Right lobe of liver (tissue), 6 donors: ENCODE results near the gene TFF3. TPM values are rescaled to one million over a fixed set of nuclear protein-coding genes. Genes with fewer than 3 reads are reported as not detected.
A peak's percentile ranks its signal among the peaks of the same experiment; 100 is the strongest.

ENCODE experiments used
- ATAC-seq, 4 donors: fragments of 200-7000 bp; cut with Tn5 transposase; one replicate each; pipeline ENCODE4 v1.9.1; 2020; ENCODE audit warnings: mild to moderate bottlenecking in 4 of 4, moderate library complexity in 4 of 4
- DNase-seq, 3 donors: peaks; one replicate each; pipeline ENCODE4 v3.0.0-alpha.2; 2020
- H3K27ac ChIP-seq, 3 donors: fragments of 200-600 bp; one replicate each; pipeline ENCODE4 v1.8.0; 2022
- H3K27me3 ChIP-seq, 2 donors: fragments of 200-600 bp; one replicate each; pipeline ENCODE4 v1.8.0; 2022
- H3K36me3 ChIP-seq, 4 donors: fragments of 200-600 bp; sonication (generic) in 1 of 4; one replicate each; pipeline versions ENCODE4 v1.5.1 to v1.8.0; 2017 to 2022; ENCODE audit warnings: control low read depth in 1 of 4
- H3K4me1 ChIP-seq, 4 donors: fragments of 200-600 bp; sonication (generic) in 1 of 4; one replicate each; pipeline versions ENCODE4 v1.5.1 to v1.8.0; 2017 to 2022; ENCODE audit warnings: control low read depth in 1 of 4
- H3K4me3 ChIP-seq, 3 donors: fragments of 200-600 bp; one replicate each; pipeline ENCODE4 v1.8.0; 2022
- H3K9me3 ChIP-seq, 4 donors: fragments of 200-600 bp; sonication (generic) in 1 of 4; one replicate each; pipeline versions ENCODE4 v1.5.1 to v1.8.0; 2017 to 2022; ENCODE audit warnings: control low read depth in 1 of 4
- POLR2A ChIP-seq: fragments of 450-650 bp; IDR thresholded peaks from one replicate; pipeline ENCODE4 v1.6.1; 2017; ENCODE audit warnings: antibody characterized with exemption, mild to moderate bottlenecking
- WGBS: methylation state at CpG from one replicate; pipeline ENCODE4 v1.1.6; 2018; ENCODE audit warnings: low coverage, low lambda C conversion rate; ENCODE audit not compliant: insufficient coverage; ENCODE audit errors: missing lambda C conversion rate; 5-methylcytosine and 5-hydroxymethylcytosine counted together
- intact Hi-C, 2 donors: fragments of 100-400 bp; cut with DNase I; formaldehyde crosslinking; loops; one replicate each; pipeline versions ENCODE4 v1.11.2 to v1.14.1; 2022
- total RNA-seq, 6 experiments: library from RNA; depleted of rRNA in 2 of 6; stranded (reverse); fragments of >200 nt in 2 of 6; fragmentation: NEBNext Ultra II Directional in 3 of 6; extraction: Animal tissue kit (Norgen Biotek cat#: 25700) in 3 of 6; gene quantifications; one replicate each; pipeline versions ENCODE4 v1.1.0 to v1.2.4, GENCODE V29; 2016 to 2023
- TF ChIP-seq, protein P1 (sequence below), 4 donors: fragments of 200-600 bp in 3 of 4; fragments of 450-650 bp in 1 of 4; IDR thresholded peaks; one replicate each; pipeline versions ENCODE4 v1.5.1 to v1.8.0; 2016 to 2022; ENCODE audit warnings: antibody characterized with exemption in 4 of 4, mild to moderate bottlenecking in 2 of 4
- donor health status: DM: no; HTN: yes; CAD: no.
- donor health status: DM: no; HTN: no; CAD: no.
- donor health status: DM: no; HTN: no; CAD: no.
- donor health status: DM: no; HTN: yes; CAD: no.
- donor health status: DM: no; HTN: yes; CAD: no.

Gene TFF3
- total RNA-seq, 6 experiments from 2014 or later = 0.88 to 6.8 (median 2.5) TPM

DNA sequence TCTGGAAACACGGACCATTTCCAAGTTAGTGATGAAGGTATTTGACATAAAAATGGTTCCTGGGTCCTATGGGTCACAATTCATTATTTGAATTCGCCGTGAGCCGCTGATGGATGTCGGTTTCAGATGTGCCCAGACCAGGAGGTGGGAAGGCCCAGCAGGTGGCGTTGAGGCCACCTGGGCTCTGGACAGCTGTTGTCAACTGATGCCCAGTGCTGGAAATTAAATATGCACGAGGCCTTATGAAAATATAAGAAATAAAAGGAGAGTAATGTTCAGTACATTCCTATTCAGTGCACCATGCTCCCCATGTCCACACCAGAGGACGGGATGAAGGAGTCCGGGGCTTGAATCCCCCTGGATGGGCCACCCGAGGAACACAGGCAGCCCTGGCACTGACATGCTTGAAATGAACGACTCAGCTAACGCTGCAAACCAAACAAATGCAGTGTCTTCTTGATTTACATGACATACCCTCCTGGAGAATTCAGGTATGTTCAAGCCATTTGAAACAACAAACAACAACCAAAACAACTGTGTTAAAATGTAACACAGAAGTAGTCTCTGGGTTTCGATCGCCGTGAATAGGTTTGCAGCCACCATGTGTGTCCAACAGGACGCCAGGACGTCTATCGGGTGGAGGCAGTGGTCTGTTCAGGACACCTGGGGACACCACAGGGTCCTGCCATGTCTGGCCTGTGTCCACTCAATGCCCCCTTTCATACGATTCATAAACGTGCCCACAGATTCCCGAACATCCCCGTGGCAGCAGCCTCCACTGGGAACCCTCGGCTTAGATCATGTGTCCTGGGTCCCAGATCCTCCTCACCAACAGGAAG is 6.1 kb downstream of the TFF3 start:
- Histone ChIP-seq H3K4me1 (no peaks in the 10 kb centered on the region), H3K9me3 (no peaks in the 10 kb centered on the region), H3K36me3 (no peaks in the 10 kb centered on the region), H3K27me3 (peaks cover 0 to 9% of the 10 kb centered on the region in 2 donors), H3K27ac (no peak overlapping the region), H3K4me3 (no peak overlapping the region)
- ATAC-seq = no peak
- TF ChIP-seq, protein P1, sequence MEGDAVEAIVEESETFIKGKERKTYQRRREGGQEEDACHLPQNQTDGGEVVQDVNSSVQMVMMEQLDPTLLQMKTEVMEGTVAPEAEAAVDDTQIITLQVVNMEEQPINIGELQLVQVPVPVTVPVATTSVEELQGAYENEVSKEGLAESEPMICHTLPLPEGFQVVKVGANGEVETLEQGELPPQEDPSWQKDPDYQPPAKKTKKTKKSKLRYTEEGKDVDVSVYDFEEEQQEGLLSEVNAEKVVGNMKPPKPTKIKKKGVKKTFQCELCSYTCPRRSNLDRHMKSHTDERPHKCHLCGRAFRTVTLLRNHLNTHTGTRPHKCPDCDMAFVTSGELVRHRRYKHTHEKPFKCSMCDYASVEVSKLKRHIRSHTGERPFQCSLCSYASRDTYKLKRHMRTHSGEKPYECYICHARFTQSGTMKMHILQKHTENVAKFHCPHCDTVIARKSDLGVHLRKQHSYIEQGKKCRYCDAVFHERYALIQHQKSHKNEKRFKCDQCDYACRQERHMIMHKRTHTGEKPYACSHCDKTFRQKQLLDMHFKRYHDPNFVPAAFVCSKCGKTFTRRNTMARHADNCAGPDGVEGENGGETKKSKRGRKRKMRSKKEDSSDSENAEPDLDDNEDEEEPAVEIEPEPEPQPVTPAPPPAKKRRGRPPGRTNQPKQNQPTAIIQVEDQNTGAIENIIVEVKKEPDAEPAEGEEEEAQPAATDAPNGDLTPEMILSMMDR (IDR thresholded peaks at IDR 0.05) = peak in 1 of 4 donors; percentile 8
- TF ChIP-seq POLR2A = no peak
- intact Hi-C loops = no loop called here
- WGBS = 45% methylated on average over 14 of the region's 23 CpGs
- no peak for DNase-seq

DNA sequence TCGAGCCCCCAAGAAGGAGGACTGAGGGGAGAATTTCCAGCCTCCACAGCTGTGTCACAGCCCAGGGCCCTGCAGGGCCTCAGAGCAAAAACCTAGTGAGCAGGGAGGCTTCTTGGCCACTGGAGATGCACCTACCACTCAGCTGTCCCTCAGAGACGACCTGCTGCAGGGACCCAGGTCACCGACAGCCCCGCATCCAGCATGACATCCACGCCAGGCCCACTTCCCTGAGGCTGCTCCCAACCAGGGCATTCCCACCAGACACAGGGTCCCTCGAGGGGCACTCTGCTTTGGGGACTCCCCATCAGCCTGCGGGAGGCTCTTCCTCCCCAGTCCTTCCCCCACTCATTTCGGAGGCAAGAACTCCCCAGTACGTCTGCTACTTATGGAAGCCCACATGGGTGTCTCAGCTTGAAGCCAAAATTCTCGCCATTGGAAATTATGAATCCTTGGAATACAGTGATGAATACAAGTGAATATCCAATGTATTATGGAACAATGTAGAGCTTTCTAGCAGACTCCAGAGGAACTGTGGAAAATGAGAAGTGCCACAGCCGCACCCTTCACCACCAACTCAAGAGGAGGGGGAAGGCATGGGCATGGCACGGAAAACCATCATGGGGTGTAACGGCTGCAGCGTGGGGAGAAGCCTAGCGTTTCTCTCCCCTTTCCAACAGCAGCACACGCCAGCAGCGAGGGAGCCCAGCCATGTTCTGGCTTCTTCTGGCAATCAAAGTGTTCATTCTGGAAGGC is 6.9 kb downstream of the TFF3 start:
- DNase-seq = no peak

DNA sequence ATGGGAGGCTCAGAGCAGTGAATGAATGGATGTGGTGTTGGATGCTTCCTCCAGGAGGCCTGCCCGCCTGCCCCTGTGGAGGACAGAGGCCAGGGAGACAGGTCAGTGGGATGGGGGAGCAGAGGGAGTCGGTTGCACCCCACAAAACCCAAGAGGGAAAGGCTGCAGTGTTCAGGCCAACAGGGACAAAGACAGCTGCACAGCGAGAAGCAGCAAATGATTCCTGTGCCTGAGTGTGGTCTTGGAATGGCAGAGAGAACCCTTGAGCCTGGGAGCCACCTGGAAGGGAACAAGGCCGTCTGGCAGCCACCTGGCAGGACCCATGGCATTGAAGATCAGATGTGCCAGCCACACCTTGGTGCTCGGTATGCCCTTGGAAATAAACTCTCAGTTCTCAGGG is 8.1 kb downstream of the TFF3 start:
- TF ChIP-seq, protein P1 (IDR thresholded peaks at IDR 0.05) = no peak
- TF ChIP-seq POLR2A = no peak
- intact Hi-C loops = no loop called here
- H3K27ac ChIP-seq = no peak overlapping the region
- no peaks in the 10 kb centered on the region for H3K36me3 ChIP-seq
- no peaks in the 10 kb centered on the region for H3K9me3 ChIP-seq
- H3K4me3 ChIP-seq = no peak overlapping the region
- no CpG with 5 or more reads among the region's 5 CpGs for WGBS
- ATAC-seq (no peak), DNase-seq (no peak)
- no peaks in the 10 kb centered on the region for H3K4me1 ChIP-seq
- H3K27me3 ChIP-seq = peaks cover 0 to 9% of the 10 kb centered on the region in 2 donors

More for the DNA sequence above, 6.9 kb downstream of the TFF3 start:
- ATAC-seq = no peak
- H3K4me1 ChIP-seq = no peaks in the 10 kb centered on the region
- H3K36me3 ChIP-seq = no peaks in the 10 kb centered on the region
- TF ChIP-seq POLR2A = no peak
- TF ChIP-seq, protein P1 (IDR thresholded peaks at IDR 0.05) = no peak
- intact Hi-C loops = no loop called here
- 45% methylated on average over 9 of the region's 17 CpGs for WGBS
- no peak overlapping the region for H3K27ac ChIP-seq
- no peak overlapping the region for H3K4me3 ChIP-seq
- no peaks in the 10 kb centered on the region for H3K9me3 ChIP-seq
- H3K27me3 ChIP-seq = peaks cover 0 to 9% of the 10 kb centered on the region in 2 donors

- DNase-seq = no peak
- no peak for ATAC-seq
- no peak for TF ChIP-seq POLR2A
- TF ChIP-seq, protein P1 (IDR thresholded peaks at IDR 0.05) = no peak
- Histone ChIP-seq H3K4me3 (no peak overlapping the region), H3K4me1 (no peaks in the 10 kb centered on the region), H3K36me3 (no peaks in the 10 kb centered on the region), H3K9me3 (no peaks in the 10 kb centered on the region), H3K27ac (no peak overlapping the region), H3K27me3 (peaks cover 0 to 9% of the 10 kb centered on the region in 2 donors)
- 25% methylated on average over 4 of the region's 17 CpGs for WGBS
- intact Hi-C loops = no loop called here
These were observed 8.7 kb downstream of the TFF3 start for GRCh38 chr21:42306366-42307035.
